ENCODE measurements around the gene ABHD14A. TPM values are rescaled to one million over a fixed set of nuclear protein-coding genes. Genes with fewer than 3 reads are reported as not detected.

ABHD14A gene
- total RNA-seq, 4 donors from 2014 or later, result 3.1 to 11.9 (median 8.3) TPM

- peaks cover 69% of the 10 kb centered on the region for H3K4me1 ChIP-seq
- H3K4me3 ChIP-seq, result no peak overlapping the region
- H3K27me3 ChIP-seq, result no peaks in the 10 kb centered on the region
- no peak overlapping the region for H3K27ac ChIP-seq
- no peaks in the 10 kb centered on the region for H3K9me3 ChIP-seq
- peaks cover 5% of the 10 kb centered on the region for H3K36me3 ChIP-seq
- 53% methylated on average over 9 of the region's 9 CpGs for WGBS
- TF ChIP-seq POLR2A (IDR thresholded peaks at IDR 0.05), result no peak
- no peak for TF ChIP-seq EP300 (IDR thresholded peaks at IDR 0.05)
- TF ChIP-seq, protein P1, sequence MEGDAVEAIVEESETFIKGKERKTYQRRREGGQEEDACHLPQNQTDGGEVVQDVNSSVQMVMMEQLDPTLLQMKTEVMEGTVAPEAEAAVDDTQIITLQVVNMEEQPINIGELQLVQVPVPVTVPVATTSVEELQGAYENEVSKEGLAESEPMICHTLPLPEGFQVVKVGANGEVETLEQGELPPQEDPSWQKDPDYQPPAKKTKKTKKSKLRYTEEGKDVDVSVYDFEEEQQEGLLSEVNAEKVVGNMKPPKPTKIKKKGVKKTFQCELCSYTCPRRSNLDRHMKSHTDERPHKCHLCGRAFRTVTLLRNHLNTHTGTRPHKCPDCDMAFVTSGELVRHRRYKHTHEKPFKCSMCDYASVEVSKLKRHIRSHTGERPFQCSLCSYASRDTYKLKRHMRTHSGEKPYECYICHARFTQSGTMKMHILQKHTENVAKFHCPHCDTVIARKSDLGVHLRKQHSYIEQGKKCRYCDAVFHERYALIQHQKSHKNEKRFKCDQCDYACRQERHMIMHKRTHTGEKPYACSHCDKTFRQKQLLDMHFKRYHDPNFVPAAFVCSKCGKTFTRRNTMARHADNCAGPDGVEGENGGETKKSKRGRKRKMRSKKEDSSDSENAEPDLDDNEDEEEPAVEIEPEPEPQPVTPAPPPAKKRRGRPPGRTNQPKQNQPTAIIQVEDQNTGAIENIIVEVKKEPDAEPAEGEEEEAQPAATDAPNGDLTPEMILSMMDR (IDR thresholded peaks at IDR 0.05), result no peak
- TF ChIP-seq POLR2AphosphoS5 (IDR thresholded peaks at IDR 0.05), result no peak
- no peak for DNase-seq (ENCODE audit: low spot score in 2 of 2)
Observed at GRCh38 chr3:51977446-51978142, 2.7 kb downstream of the ABHD14A start.

DNA sequence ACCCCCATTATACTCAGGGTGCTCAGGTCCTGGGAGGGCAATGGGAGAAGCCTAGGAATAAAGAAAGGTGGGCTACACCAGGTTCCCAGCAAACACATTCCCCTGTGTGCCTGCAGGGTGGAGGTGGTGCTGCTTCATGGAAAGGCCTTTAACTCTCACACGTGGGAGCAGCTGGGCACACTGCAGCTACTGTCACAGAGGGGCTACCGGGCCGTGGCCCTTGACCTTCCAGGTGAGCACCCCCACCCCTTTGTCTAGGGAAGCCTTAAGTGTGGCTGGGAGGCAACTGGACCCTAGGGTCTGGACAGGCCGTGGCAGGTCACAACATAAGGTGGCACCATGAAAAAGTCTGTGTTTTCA, 3.3 kb downstream of the ABHD14A start:
- Histone ChIP-seq H3K4me1 (peaks cover 66% of the 10 kb centered on the region), H3K9me3 (no peaks in the 10 kb centered on the region), H3K27me3 (no peaks in the 10 kb centered on the region), H3K27ac (no peak overlapping the region), H3K36me3 (peaks cover 5% of the 10 kb centered on the region), H3K4me3 (no peak overlapping the region)
- no peak for TF ChIP-seq EP300 (IDR thresholded peaks at IDR 0.05)
- TF ChIP-seq POLR2A (IDR thresholded peaks at IDR 0.05), result no peak
- TF ChIP-seq, protein P1 (IDR thresholded peaks at IDR 0.05), result no peak
- no peak for TF ChIP-seq POLR2AphosphoS5 (IDR thresholded peaks at IDR 0.05)
- 55% methylated on average over 4 of the region's 4 CpGs for WGBS
- no peak for DNase-seq (ENCODE audit: low spot score in 2 of 2)

GRCh38 chr3:51980253-51980652, 5.4 kb downstream of the ABHD14A start:
- peaks cover 59% of the 10 kb centered on the region for H3K4me1 ChIP-seq

GRCh38 chr3:51982352-51982837, 7.5 kb downstream of the ABHD14A start:
- DNase-seq (ENCODE audit: low spot score in 2 of 2), result no peak
- H3K4me1 ChIP-seq, result peaks cover 39% of the 10 kb centered on the region

More at GRCh38 chr3:51980253-51980652, 5.4 kb downstream of the ABHD14A start:
- H3K27me3 ChIP-seq, result no peaks in the 10 kb centered on the region
- no peak for DNase-seq (ENCODE audit: low spot score in 2 of 2)
- H3K9me3 ChIP-seq, result no peaks in the 10 kb centered on the region
- WGBS, result 100% methylated on average over 2 of the region's 10 CpGs
- H3K27ac ChIP-seq, result no peak overlapping the region
- no peak overlapping the region for H3K4me3 ChIP-seq
- TF ChIP-seq, protein P1 (IDR thresholded peaks at IDR 0.05), result no peak
- TF ChIP-seq POLR2A (IDR thresholded peaks at IDR 0.05), result no peak
- no peak for TF ChIP-seq POLR2AphosphoS5 (IDR thresholded peaks at IDR 0.05)
- no peak for TF ChIP-seq EP300 (IDR thresholded peaks at IDR 0.05)
- peaks cover 5% of the 10 kb centered on the region for H3K36me3 ChIP-seq

More at GRCh38 chr3:51982352-51982837, 7.5 kb downstream of the ABHD14A start:
- TF ChIP-seq POLR2A (IDR thresholded peaks at IDR 0.05), result no peak
- TF ChIP-seq, protein P1 (IDR thresholded peaks at IDR 0.05), result peak in 1 of 2 donors; percentile 20
- H3K4me3 ChIP-seq, result peak overlapping the region; percentile 59
- H3K27me3 ChIP-seq, result no peaks in the 10 kb centered on the region
- peak overlapping the region; percentile 91 for H3K27ac ChIP-seq
- WGBS, result 13% methylated on average over 4 of the region's 4 CpGs
- peaks cover 5% of the 10 kb centered on the region for H3K36me3 ChIP-seq
- H3K9me3 ChIP-seq, result no peaks in the 10 kb centered on the region
